ENCODE data around the gene CHST8. TPM values are rescaled to one million over a fixed set of nuclear protein-coding genes. Genes with fewer than 3 reads are reported as not detected.

CHST8 gene
- total RNA-seq, 1 experiment from 2014 or later: not detected

DNA sequence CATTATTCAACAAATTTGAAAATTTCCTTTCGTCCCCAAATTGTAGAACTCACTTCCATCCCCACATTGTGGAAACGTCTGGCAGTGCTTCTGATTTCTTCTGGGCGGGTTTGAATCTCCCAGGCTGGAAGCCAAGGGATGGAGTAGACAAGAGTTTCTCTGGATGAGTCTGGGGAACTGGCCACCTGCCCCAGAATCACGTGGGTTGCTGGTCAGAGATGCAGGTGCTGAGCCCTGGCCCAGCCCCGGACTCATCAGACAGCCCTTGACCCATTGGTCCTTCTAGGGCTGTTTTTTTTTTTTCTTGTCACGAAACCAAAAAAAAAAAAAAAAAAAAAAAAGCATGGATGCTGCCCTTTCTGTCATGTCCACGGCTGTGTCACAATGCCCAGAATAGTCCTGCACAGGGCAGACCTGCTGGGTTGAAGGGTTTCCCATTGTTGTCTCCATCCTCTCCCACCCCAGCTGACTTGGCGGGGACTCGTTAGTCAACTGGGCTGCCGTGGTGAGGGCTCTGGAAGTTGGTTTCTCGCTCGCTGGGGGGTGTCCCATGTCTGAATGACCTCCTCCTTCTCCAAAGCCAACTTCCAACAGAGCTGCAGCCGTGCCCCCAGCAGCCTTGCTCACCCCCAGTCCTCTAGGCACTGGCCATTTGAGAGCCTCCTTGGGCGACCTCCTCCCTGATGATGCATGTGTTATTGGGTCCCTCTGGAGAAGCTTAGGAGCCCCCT is 12.8 kb downstream of the CHST8 start:
- Histone ChIP-seq H2AFZ (no peak overlapping the region), H3F3A (ENCODE audit: insufficient read depth, low read depth) (no peaks in the 10 kb centered on the region), H3K79me2 (ENCODE audit: low read depth) (no peaks in the 10 kb centered on the region), H3K9me3 (ENCODE audit: insufficient read depth, low read depth) (no peaks in the 10 kb centered on the region), H3K36me3 (ENCODE audit: low read depth) (no peaks in the 10 kb centered on the region), H3K4me3 (no peak overlapping the region), H3K4me2 (no peak overlapping the region), H3K4me1 (replicated peaks; ENCODE audit: insufficient read depth) (no peaks in the 10 kb centered on the region), H3K9me2 (ENCODE audit: insufficient read depth) (no peaks in the 10 kb centered on the region), H3K27ac (no peak overlapping the region), H4K20me1 (ENCODE audit: insufficient read depth) (no peaks in the 10 kb centered on the region), H3K27me3 (ENCODE audit: insufficient read depth, low read depth) (peaks cover 98% of the 10 kb centered on the region)
- CTCF ChIA-PET: no interaction called here
- DNase-seq: no peak
- POLR2A ChIA-PET (ENCODE audit: unreplicated experiment): no interaction called here
- intact Hi-C loops (cut with micrococcal nuclease; ENCODE audit: unreplicated experiment): no loop called here
- BruUV-seq (replicated peaks): no TSS peak
- TF ChIP-seq CTCF (conservative IDR thresholded peaks at IDR 0.05) (no peak), EZH2 (IDR thresholded peaks at IDR 0.05; ENCODE audit: low read depth) (no peak)

GRCh38 chr19:33638167-33639034 is 16.6 kb downstream of the CHST8 start:
- POLR2A ChIA-PET (ENCODE audit: unreplicated experiment): no interaction called here
- no peak overlapping the region for H2AFZ ChIP-seq
- H3K4me3 ChIP-seq: no peak overlapping the region
- intact Hi-C loops (cut with micrococcal nuclease; ENCODE audit: unreplicated experiment): no loop called here
- no peak for TF ChIP-seq CTCF (conservative IDR thresholded peaks at IDR 0.05)
- TF ChIP-seq EZH2 (IDR thresholded peaks at IDR 0.05; ENCODE audit: low read depth): no peak
- no peaks in the 10 kb centered on the region for H3K9me2 ChIP-seq (ENCODE audit: insufficient read depth)
- no peaks in the 10 kb centered on the region for H3K79me2 ChIP-seq (ENCODE audit: low read depth)
- no peak for DNase-seq
- H3K4me2 ChIP-seq: no peak overlapping the region
- H3K4me1 ChIP-seq (replicated peaks; ENCODE audit: insufficient read depth): no peaks in the 10 kb centered on the region
- H3K27ac ChIP-seq: no peak overlapping the region
- H3F3A ChIP-seq (ENCODE audit: insufficient read depth, low read depth): no peaks in the 10 kb centered on the region
- H3K36me3 ChIP-seq (ENCODE audit: low read depth): no peaks in the 10 kb centered on the region
- no TSS peak for BruUV-seq (replicated peaks)
- no peaks in the 10 kb centered on the region for H4K20me1 ChIP-seq (ENCODE audit: insufficient read depth)
- CTCF ChIA-PET: interaction anchor here (0.6 kb wide), 1 partner anchor 475 kb away, joined by 3 read pairs; no protein-coding TSS in a partner anchor
- peaks cover 95% of the 10 kb centered on the region for H3K27me3 ChIP-seq (ENCODE audit: insufficient read depth, low read depth)
- no peaks in the 10 kb centered on the region for H3K9me3 ChIP-seq (ENCODE audit: insufficient read depth, low read depth)

DNA sequence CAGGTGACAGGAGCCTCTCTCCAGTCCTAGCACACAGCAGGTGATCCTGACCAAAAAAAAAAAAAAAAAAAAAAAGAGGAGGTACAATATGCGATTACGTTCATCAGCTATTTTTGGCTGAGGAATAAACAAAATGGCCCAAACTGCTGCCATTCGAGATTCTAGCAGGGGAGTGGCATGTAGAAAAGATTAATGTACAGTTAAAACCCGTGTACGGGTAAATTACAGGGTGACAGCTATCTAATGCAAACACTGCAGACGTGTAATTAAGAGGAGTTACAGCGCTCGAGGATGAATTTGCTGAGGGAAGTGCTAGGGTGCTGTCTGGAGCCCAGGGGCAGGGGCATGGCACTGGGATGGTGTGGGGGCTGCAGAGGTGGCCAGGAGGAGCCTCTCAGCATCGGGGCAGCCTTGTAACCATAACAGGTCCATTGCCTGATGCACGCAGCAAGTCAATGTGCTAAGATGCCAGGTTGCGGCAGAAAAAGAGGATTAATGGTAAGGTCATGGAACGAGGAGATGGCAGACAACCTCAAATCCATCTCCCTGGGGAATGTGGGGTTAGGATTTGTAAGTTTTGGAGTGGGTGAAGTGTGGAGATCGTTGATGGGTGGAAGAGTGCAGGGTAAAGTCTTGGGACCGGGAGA is 17.4 kb downstream of the CHST8 start:
- H3F3A ChIP-seq (ENCODE audit: insufficient read depth, low read depth): no peaks in the 10 kb centered on the region
- ChIA-PET POLR2A (ENCODE audit: unreplicated experiment) (no interaction called here), CTCF (no interaction called here)
- no peak overlapping the region for H2AFZ ChIP-seq
- no peaks in the 10 kb centered on the region for H3K9me2 ChIP-seq (ENCODE audit: insufficient read depth)
- H3K27ac ChIP-seq: no peak overlapping the region
- no peak overlapping the region for H3K4me3 ChIP-seq
- H3K27me3 ChIP-seq (ENCODE audit: insufficient read depth, low read depth): peaks cover 94% of the 10 kb centered on the region
- no peaks in the 10 kb centered on the region for H4K20me1 ChIP-seq (ENCODE audit: insufficient read depth)
- H3K4me2 ChIP-seq: no peak overlapping the region
- BruUV-seq (replicated peaks): no TSS peak
- H3K36me3 ChIP-seq (ENCODE audit: low read depth): no peaks in the 10 kb centered on the region
- no peaks in the 10 kb centered on the region for H3K4me1 ChIP-seq (replicated peaks; ENCODE audit: insufficient read depth)
- TF ChIP-seq CTCF (conservative IDR thresholded peaks at IDR 0.05): no peak
- no peak for TF ChIP-seq EZH2 (IDR thresholded peaks at IDR 0.05; ENCODE audit: low read depth)
- no peak for DNase-seq
- no peaks in the 10 kb centered on the region for H3K9me3 ChIP-seq (ENCODE audit: insufficient read depth, low read depth)
- intact Hi-C loops (cut with micrococcal nuclease; ENCODE audit: unreplicated experiment): no loop called here
- no peaks in the 10 kb centered on the region for H3K79me2 ChIP-seq (ENCODE audit: low read depth)
